B cell (primary cell): ENCODE measurements around the gene PPP1R14C. TPM values are rescaled to one million over a fixed set of nuclear protein-coding genes. Genes with fewer than 3 reads are reported as not detected.

Experiments used
- ATAC-seq: fragments of 200-7000 bp; cut with Tn5 transposase; one replicate; pipeline ENCODE4 v1.10.0; 2021; ENCODE audit warnings: low read depth, mild to moderate bottlenecking, moderate number of reproducible peaks, moderate library complexity
- CTCF ChIA-PET: fragments of 350-600 bp; sonication (Branson Sonifier 250); formaldehyde crosslinking; loops from one replicate; lab custom pipeline; 2021; ENCODE audit warnings: antibody characterized with exemption, inconsistent platforms; lab: Charles Lee
- POLR2A ChIA-PET: fragments of 350-600 bp; sonication (Branson Sonifier 250); formaldehyde crosslinking; loops from one replicate; lab custom pipeline; 2021; ENCODE audit warnings: antibody characterized with exemption; lab: Charles Lee
- DNase-seq: peaks from one replicate; pipeline ENCODE4 v3.0.0; 2013
- H2AFZ ChIP-seq: 2 replicates; pipeline ENCODE4 v1.6.1; 2012; ENCODE audit warnings: mild to moderate bottlenecking, low read depth, low read length; ENCODE audit not compliant: insufficient read depth, poor library complexity, severe bottlenecking
- H3K27ac ChIP-seq, 2 donors: 1 replicate in 1 of 2; 2 replicates in 1 of 2; pipeline ENCODE4 v1.5.1; 2012 to 2013; ENCODE audit warnings: low read length in 2 of 2, mild to moderate bottlenecking in 2 of 2, moderate library complexity in 1 of 2
- H3K27me3 ChIP-seq, 4 experiments: fragments of 200-600 bp in 1 of 4; sonication (generic) in 1 of 4; replicated peaks in 1 of 4; 1 replicate in 2 of 4; 2 replicates in 2 of 4; pipeline versions ENCODE4 v1.6.1 to v1.7.0; 2013 to 2016; ENCODE audit warnings: low read length in 3 of 4, mild to moderate bottlenecking in 2 of 4, mixed read lengths in 1 of 4, moderate library complexity in 1 of 4; ENCODE audit not compliant: insufficient read depth in 4 of 4, control insufficient read depth in 3 of 4; ENCODE audit errors: control extremely low read depth in 1 of 4
- H3K36me3 ChIP-seq, 2 experiments: replicated peaks in 1 of 2; 1 replicate in 1 of 2; 2 replicates in 1 of 2; pipeline versions ENCODE4 v1.6.1 to v1.7.1; 2013; ENCODE audit warnings: low read length in 1 of 2; ENCODE audit not compliant: insufficient read depth in 2 of 2, control insufficient read depth in 1 of 2; ENCODE audit errors: control extremely low read depth in 1 of 2, extremely low read depth in 1 of 2
- H3K4me1 ChIP-seq, 2 donors: fragments of 200-600 bp in 1 of 2; sonication (generic) in 1 of 2; 1 replicate in 1 of 2; 2 replicates in 1 of 2; pipeline versions ENCODE4 v1.5.1 to v1.6.1; 2013 to 2017; ENCODE audit warnings: low read length in 2 of 2; ENCODE audit not compliant: control insufficient read depth in 2 of 2, insufficient read depth in 2 of 2
- H3K4me2 ChIP-seq: replicated peaks from 2 replicates; pipeline ENCODE3; 2012; ENCODE audit warnings: mild to moderate bottlenecking, low read depth, low read length; ENCODE audit not compliant: poor library complexity, severe bottlenecking
- H3K4me3 ChIP-seq, 5 experiments: fragments of 200-600 bp in 1 of 5; sonication (generic) in 1 of 5; 1 replicate in 3 of 5; 2 replicates in 2 of 5; pipeline versions ENCODE4 v1.5.1 to v1.7.0; 2011 to 2016; ENCODE audit warnings: low read length in 4 of 5, mild to moderate bottlenecking in 4 of 5, low read depth in 2 of 5, control low read depth in 1 of 5, moderate library complexity in 1 of 5; ENCODE audit not compliant: insufficient read depth in 1 of 5; ENCODE audit errors: control extremely low read depth in 1 of 5, extremely low read depth in 1 of 5
- H3K79me2 ChIP-seq: fragments of 200-600 bp; sonication (generic); one replicate; pipeline ENCODE4 v1.6.0; 2016; ENCODE audit warnings: low read length; ENCODE audit not compliant: control insufficient read depth, insufficient read depth
- H3K9ac ChIP-seq: fragments of 200-600 bp; sonication (generic); 2 replicates; pipeline ENCODE4 v1.6.1; 2017; ENCODE audit warnings: mild to moderate bottlenecking, low read length, moderate library complexity
- H3K9me3 ChIP-seq, 3 donors: one replicate each; pipeline versions ENCODE4 v1.6.1 to v1.7.1; 2013; ENCODE audit warnings: low read length in 2 of 3; ENCODE audit not compliant: control insufficient read depth in 2 of 3, insufficient read depth in 1 of 3; ENCODE audit errors: control extremely low read depth in 1 of 3
- H4K20me1 ChIP-seq: 2 replicates; pipeline ENCODE4 v1.6.0; 2012; ENCODE audit warnings: mild to moderate bottlenecking, low read length; ENCODE audit not compliant: insufficient read depth, control insufficient read depth, poor library complexity, severe bottlenecking
- H3K27ac Mint-ChIP-seq: one replicate; pipeline ENCODE4 v1.8.0; 2021; ENCODE audit warnings: mixed read lengths
- H3K27me3 Mint-ChIP-seq: one replicate; pipeline ENCODE4 v1.8.0; 2021; ENCODE audit warnings: mixed read lengths
- H3K4me1 Mint-ChIP-seq: one replicate; pipeline ENCODE4 v1.8.0; 2021; ENCODE audit warnings: mixed read lengths
- H3K4me3 Mint-ChIP-seq: one replicate; pipeline ENCODE4 v1.8.0; 2021; ENCODE audit warnings: mixed read lengths
- H3K9me3 Mint-ChIP-seq: one replicate; pipeline ENCODE4 v1.8.0; 2022; ENCODE audit warnings: mixed read lengths; ENCODE audit not compliant: insufficient read depth
- CTCF ChIP-seq: fragments of 200-600 bp; IDR thresholded peaks from one replicate; pipeline ENCODE4 v1.8.0; 2022; ENCODE audit warnings: antibody characterized with exemption, mild to moderate bottlenecking
- EZH2 ChIP-seq: IDR thresholded peaks from 2 replicates; pipeline ENCODE4 v1.6.1; 2012; ENCODE audit warnings: borderline replicate concordance, low read depth, mild to moderate bottlenecking, moderate library complexity, low read length; ENCODE audit not compliant: insufficient read depth, poor library complexity, severe bottlenecking
- WGBS: methylation state at CpG from one replicate; pipeline ENCODE4 v1.1.5; 2013; ENCODE audit warnings: missing lambda C conversion rate; ENCODE audit not compliant: insufficient coverage; 5-methylcytosine and 5-hydroxymethylcytosine counted together
- intact Hi-C: fragments of 100-400 bp; cut with micrococcal nuclease; formaldehyde crosslinking; loops from one replicate; pipeline ENCODE4 v1.10.0; 2022
- polyA plus RNA-seq: library from polyadenylated mRNA; depleted of rRNA; stranded (reverse); fragments of >200 nt; gene quantifications from 2 replicates; pipeline ENCODE4 v1.2.3, GENCODE V29; 2012
- total RNA-seq, 2 donors: library from RNA; stranded (reverse); fragments of 120-200 nt in 1 of 2; gene quantifications; 1 replicate in 1 of 2; 2 replicates in 1 of 2; pipeline versions ENCODE4 v1.2.3 to v1.2.4, GENCODE V29; 2013 to 2022

The PPP1R14C gene
- total and polyA plus RNA-seq, 2 donors (not counting 1 experiment from before 2014, with no cell fraction given) = not detected

GRCh38 chr6:150176659-150177058 is 33.8 kb downstream of the PPP1R14C start:
- Mint-ChIP-seq H3K4me3 (no peak overlapping the region), H3K9me3 (no peaks in the 10 kb centered on the region), H3K4me1 (no peaks in the 10 kb centered on the region), H3K27ac (no peak overlapping the region), H3K27me3 (no peaks in the 10 kb centered on the region)
- Histone ChIP-seq H3K36me3 (no peaks in the 10 kb centered on the region), H3K79me2 (no peaks in the 10 kb centered on the region), H3K4me2 (no peak overlapping the region), H4K20me1 (no peaks in the 10 kb centered on the region), H3K4me1 (no peaks in the 10 kb centered on the region), H3K9me3 (no peaks in the 10 kb centered on the region), H3K4me3 (no peak overlapping the region), H3K27me3 (no peaks in the 10 kb centered on the region), H3K27ac (no peak overlapping the region), H3K9ac (no peak overlapping the region), H2AFZ (no peak overlapping the region)
- no peak for DNase-seq
- intact Hi-C loops = no loop called here
- TF ChIP-seq CTCF (no peak), EZH2 (no peak)
- no peak for ATAC-seq
- POLR2A ChIA-PET = no interaction called here
- CTCF ChIA-PET = no interaction called here
- 98% methylated on average over 4 of the region's 8 CpGs for WGBS

- no peak overlapping the region for H3K27ac ChIP-seq
- H3K36me3 ChIP-seq = no peaks in the 10 kb centered on the region
- H3K4me3 ChIP-seq = no peak overlapping the region
- CTCF ChIA-PET = no interaction called here
- Mint-ChIP-seq H3K27me3 (no peaks in the 10 kb centered on the region), H3K27ac (no peak overlapping the region), H3K9me3 (no peaks in the 10 kb centered on the region), H3K4me1 (peaks cover 3% of the 10 kb centered on the region), H3K4me3 (no peak overlapping the region)
- ATAC-seq (no peak), DNase-seq (no peak)
- WGBS = 97% methylated on average over 11 of the region's 11 CpGs
- no peaks in the 10 kb centered on the region for H3K79me2 ChIP-seq
- H3K4me1 ChIP-seq = peaks cover under 1 to 3% of the 10 kb centered on the region in 2 donors
- no peaks in the 10 kb centered on the region for H3K9me3 ChIP-seq
- H3K9ac ChIP-seq = no peak overlapping the region
- POLR2A ChIA-PET = no interaction called here
- TF ChIP-seq CTCF = no peak
- TF ChIP-seq EZH2 = no peak
- no peak overlapping the region for H2AFZ ChIP-seq
- no peaks in the 10 kb centered on the region for H4K20me1 ChIP-seq
- H3K27me3 ChIP-seq = no peaks in the 10 kb centered on the region
- intact Hi-C loops = no loop called here
- no peak overlapping the region for H3K4me2 ChIP-seq
These were observed 34.6 kb downstream of the PPP1R14C start for GRCh38 chr6:150177259-150177951.
